Natural killer cell (primary cell): Measurements from ENCODE around the gene CLPTM1. TPM values are rescaled to one million over a fixed set of nuclear protein-coding genes. Genes with fewer than 3 reads are reported as not detected.
"Not testable (repeated sequence)": the region's sequence is repeated elsewhere in the genome, so short reads cannot be mapped to it uniquely, and the experiment has no call there.

Source experiments
- ATAC-seq, 3 donors: fragments of 150-1000 bp in 2 of 3; fragments of 200-7000 bp in 1 of 3; cut with Tn5 transposase; 1 replicate in 1 of 3; 2 replicates in 2 of 3; pipeline ENCODE4 v1.10.0; 2021; ENCODE audit warnings: mild to moderate bottlenecking in 2 of 3, moderate library complexity in 2 of 3
- DNase-seq, 2 donors: peaks; one replicate each; pipeline versions ENCODE4 v3.0.0 to v3.0.0-alpha.2; 2013 to 2021; ENCODE audit warnings: mixed read lengths in 1 of 2
- H3K27ac ChIP-seq: one replicate; pipeline ENCODE4 v1.5.1; 2013; ENCODE audit warnings: mild to moderate bottlenecking, low read length
- H3K27me3 ChIP-seq: one replicate; pipeline ENCODE4 v1.6.1; 2013; ENCODE audit warnings: low read length; ENCODE audit not compliant: control insufficient read depth, insufficient read depth
- H3K36me3 ChIP-seq: one replicate; pipeline ENCODE4 v1.6.1; 2013; ENCODE audit warnings: low read length; ENCODE audit not compliant: control insufficient read depth, insufficient read depth
- H3K4me1 ChIP-seq: one replicate; pipeline ENCODE4 v1.6.1; 2013; ENCODE audit warnings: low read length; ENCODE audit not compliant: control insufficient read depth, insufficient read depth
- H3K4me3 ChIP-seq: one replicate; pipeline ENCODE4 v1.5.1; 2013; ENCODE audit warnings: low read length
- H3K9me3 ChIP-seq: one replicate; pipeline ENCODE4 v1.6.1; 2013; ENCODE audit warnings: low read length; ENCODE audit not compliant: control insufficient read depth, insufficient read depth
- H3K27ac Mint-ChIP-seq, 2 donors: one replicate each; pipeline ENCODE4 v1.8.0; 2022; ENCODE audit warnings: mild to moderate bottlenecking in 2 of 2, mixed read lengths in 2 of 2, moderate library complexity in 1 of 2
- H3K27me3 Mint-ChIP-seq, 2 donors: one replicate each; pipeline ENCODE4 v1.8.0; 2022; ENCODE audit warnings: low read depth in 2 of 2, mixed read lengths in 2 of 2
- H3K36me3 Mint-ChIP-seq: one replicate; pipeline ENCODE4 v1.8.0; 2022; ENCODE audit warnings: mixed read lengths
- H3K4me1 Mint-ChIP-seq, 2 donors: one replicate each; pipeline ENCODE4 v1.8.0; 2022; ENCODE audit warnings: mixed read lengths in 2 of 2
- H3K4me3 Mint-ChIP-seq: one replicate; pipeline ENCODE4 v1.8.0; 2022; ENCODE audit warnings: mild to moderate bottlenecking, moderate library complexity, mixed read lengths
- H3K9me3 Mint-ChIP-seq, 2 donors: one replicate each; pipeline ENCODE4 v1.8.0; 2022; ENCODE audit warnings: mixed read lengths in 2 of 2
- CTCF ChIP-seq: fragments of 200-600 bp; IDR thresholded peaks from one replicate; pipeline ENCODE4 v1.8.0; 2022; ENCODE audit warnings: antibody characterized with exemption
- WGBS: methylation state at CpG from one replicate; pipeline ENCODE4 v1.1.7; 2013; ENCODE audit warnings: missing lambda C conversion rate; ENCODE audit not compliant: insufficient coverage; 5-methylcytosine and 5-hydroxymethylcytosine counted together
- intact Hi-C: fragments of 100-400 bp; cut with micrococcal nuclease; formaldehyde crosslinking; loops from one replicate; pipeline ENCODE4 v1.14.2; 2022
- total RNA-seq, 4 donors: library from RNA; stranded (reverse); fragments of 120-200 nt in 1 of 4; gene quantifications; one replicate each; pipeline versions ENCODE4 v1.2.3 to v1.2.4, GENCODE V29; 2013 to 2022

The CLPTM1 gene
- total RNA-seq, 3 donors from 2014 or later (not counting 1 experiment from before 2014, with no cell fraction given), result 97.1 to 125 (median 120) TPM

DNA sequence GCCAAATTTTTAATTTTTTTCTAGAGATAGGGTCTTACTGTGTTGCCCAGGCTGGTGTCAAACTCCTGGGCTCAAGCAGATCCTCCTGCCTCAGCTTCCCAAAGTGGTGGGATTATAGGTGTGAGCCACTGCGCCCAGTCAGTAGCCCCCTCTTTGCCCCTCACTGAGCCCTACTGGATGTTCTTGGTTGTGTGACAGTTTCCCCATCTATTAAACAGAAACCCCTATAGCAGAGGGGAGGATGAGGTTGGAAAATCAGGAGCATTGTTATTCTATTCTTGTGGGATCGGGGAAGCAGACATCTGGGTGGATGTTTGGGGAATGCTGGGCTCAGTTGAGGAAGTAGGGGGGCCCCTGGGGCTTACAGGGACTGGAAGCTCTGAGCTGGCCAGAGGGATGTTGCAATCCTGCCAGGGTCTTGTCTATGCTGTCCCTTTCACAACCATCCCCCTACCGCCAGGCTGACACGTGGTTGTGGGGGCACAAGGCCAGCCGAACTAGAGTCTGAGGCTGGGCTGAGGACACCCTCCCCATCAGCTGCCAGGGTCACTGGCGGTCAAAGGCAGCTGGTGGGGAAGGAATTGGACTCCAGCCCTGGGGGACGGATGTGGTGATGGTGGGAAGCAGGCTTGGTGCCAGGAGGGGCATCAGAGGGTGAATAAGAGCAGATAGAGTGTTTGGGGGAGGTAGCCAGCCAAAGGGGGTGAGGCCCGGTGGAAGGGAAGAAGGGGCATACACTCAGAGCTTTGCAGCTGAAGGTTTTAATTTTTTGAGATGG is 29.9 kb upstream of the CLPTM1 start:
- H3K4me1 Mint-ChIP-seq, result peaks cover 0 to 19% of the 10 kb centered on the region in 2 donors
- Histone ChIP-seq H3K27ac (no peak overlapping the region), H3K4me3 (no peak overlapping the region), H3K9me3 (no peaks in the 10 kb centered on the region), H3K4me1 (peaks cover 12% of the 10 kb centered on the region), H3K27me3 (no peaks in the 10 kb centered on the region), H3K36me3 (no peaks in the 10 kb centered on the region)
- H3K27ac Mint-ChIP-seq, result no peak overlapping the region
- 20% methylated on average over 7 of the region's 8 CpGs for WGBS
- intact Hi-C loops, result no loop called here
- ATAC-seq (peak in 2 of 3 donors; percentile 17 to 31), DNase-seq (no peak)
- H3K4me3 Mint-ChIP-seq, result no peak overlapping the region
- no peak for TF ChIP-seq CTCF
- peaks cover 9 to 22% of the 10 kb centered on the region in 2 donors for H3K27me3 Mint-ChIP-seq
- H3K36me3 Mint-ChIP-seq, result no peaks in the 10 kb centered on the region
- H3K9me3 Mint-ChIP-seq, result no peaks in the 10 kb centered on the region

- H3K4me3 Mint-ChIP-seq, H3K9me3 ChIP-seq, H3K4me3 ChIP-seq, H3K9me3 Mint-ChIP-seq, DNase-seq, H3K36me3 Mint-ChIP-seq, intact Hi-C loops, H3K36me3 ChIP-seq, H3K27me3 ChIP-seq, H3K27ac ChIP-seq, H3K27ac Mint-ChIP-seq: not testable (repeated sequence)
- peaks cover 12% of the 10 kb centered on the region for H3K4me1 ChIP-seq
- Mint-ChIP-seq H3K27me3 (peaks cover 9 to 22% of the 10 kb centered on the region in 2 donors), H3K4me1 (peaks cover 0 to 19% of the 10 kb centered on the region in 2 donors)
- WGBS, result 57% methylated on average over 12 of the region's 19 CpGs
- ATAC-seq, result peak in 1 of 3 donors; percentile 18
These were observed 28.7 kb upstream of the CLPTM1 start for GRCh38 chr19:44926245-44927077.

GRCh38 chr19:44927746-44928145 is 27.4 kb upstream of the CLPTM1 start:
- H3K4me3 Mint-ChIP-seq, result no peak overlapping the region
- peaks cover 0 to 19% of the 10 kb centered on the region in 2 donors for H3K4me1 Mint-ChIP-seq
- Histone ChIP-seq H3K36me3 (no peaks in the 10 kb centered on the region), H3K9me3 (no peaks in the 10 kb centered on the region), H3K27ac (no peak overlapping the region), H3K4me3 (no peak overlapping the region), H3K4me1 (peaks cover 12% of the 10 kb centered on the region), H3K27me3 (no peaks in the 10 kb centered on the region)
- H3K36me3 Mint-ChIP-seq, result no peaks in the 10 kb centered on the region
- H3K27ac Mint-ChIP-seq, result no peak overlapping the region
- WGBS, result 34% methylated on average over 5 of the region's 5 CpGs
- no peaks in the 10 kb centered on the region for H3K9me3 Mint-ChIP-seq
- no peak for TF ChIP-seq CTCF
- intact Hi-C loops, result no loop called here
- ATAC-seq, result no peak
- peaks cover 9 to 22% of the 10 kb centered on the region in 2 donors for H3K27me3 Mint-ChIP-seq
- no peak for DNase-seq

GRCh38 chr19:44930088-44930487 is 25.1 kb upstream of the CLPTM1 start:
- WGBS, result 94% methylated on average over 7 of the region's 7 CpGs
- Mint-ChIP-seq H3K36me3 (no peaks in the 10 kb centered on the region), H3K4me3 (no peak overlapping the region), H3K27me3 (peaks cover 9 to 22% of the 10 kb centered on the region in 2 donors), H3K4me1 (peaks cover 0 to 17% of the 10 kb centered on the region in 2 donors), H3K27ac (no peak overlapping the region), H3K9me3 (no peaks in the 10 kb centered on the region)
- H3K4me3 ChIP-seq, result no peak overlapping the region
- no peak for DNase-seq
- intact Hi-C loops, result no loop called here
- ATAC-seq, result no peak
- H3K9me3 ChIP-seq, result no peaks in the 10 kb centered on the region
- no peaks in the 10 kb centered on the region for H3K27me3 ChIP-seq
- H3K27ac ChIP-seq, result no peak overlapping the region
- H3K4me1 ChIP-seq, result peaks cover 11% of the 10 kb centered on the region
- TF ChIP-seq CTCF, result no peak
- H3K36me3 ChIP-seq, result no peaks in the 10 kb centered on the region
